Neuronal stem cell (in vitro differentiated cells): ENCODE data around the gene L1CAM.

Experiments
- DNase-seq: peaks from one replicate; pipeline ENCODE4 v3.0.0-alpha.2; 2013; ENCODE audit warnings: low spot score
- H2AFZ ChIP-seq: one replicate; pipeline ENCODE4 v1.6.1; 2013; ENCODE audit warnings: mild to moderate bottlenecking, low read length, inconsistent platforms
- H2AK5ac ChIP-seq: 2 replicates; pipeline ENCODE4 v1.6.1; 2013; ENCODE audit warnings: low read depth, mild to moderate bottlenecking, inconsistent platforms, low read length, moderate library complexity, mixed read lengths
- H2BK120ac ChIP-seq: 2 replicates; pipeline ENCODE4 v1.6.1; 2013; ENCODE audit warnings: low read depth, mild to moderate bottlenecking, inconsistent platforms, low read length, moderate library complexity, mixed read lengths
- H2BK12ac ChIP-seq: one replicate; pipeline ENCODE4 v1.6.1; 2013; ENCODE audit warnings: low read length, inconsistent platforms
- H2BK15ac ChIP-seq: 2 replicates; pipeline ENCODE4 v1.6.1; 2013; ENCODE audit warnings: mild to moderate bottlenecking, low read length, inconsistent platforms, mixed read lengths
- H2BK5ac ChIP-seq: one replicate; pipeline ENCODE4 v1.6.1; 2013; ENCODE audit warnings: inconsistent platforms, mild to moderate bottlenecking, low read length, moderate library complexity
- H3K14ac ChIP-seq: one replicate; pipeline ENCODE4 v1.6.1; 2013; ENCODE audit warnings: low read length, inconsistent platforms
- H3K18ac ChIP-seq: 2 replicates; pipeline ENCODE4 v1.6.1; 2013; ENCODE audit warnings: low read length, inconsistent platforms
- H3K23ac ChIP-seq: 2 replicates; pipeline ENCODE4 v1.6.1; 2013; ENCODE audit warnings: low read depth, mild to moderate bottlenecking, mixed read lengths, low read length, inconsistent platforms; ENCODE audit not compliant: poor library complexity
- H3K27ac ChIP-seq: replicated peaks from 3 replicates; pipeline ENCODE4 v1.5.1; 2013; ENCODE audit warnings: low read length, inconsistent platforms
- H3K27me3 ChIP-seq, 3 experiments: 2 replicates each; pipeline ENCODE4 v1.6.1; 2013; ENCODE audit warnings: low read length in 3 of 3, mild to moderate bottlenecking in 2 of 3, inconsistent platforms in 1 of 3, low read depth in 1 of 3, mixed read lengths in 1 of 3, moderate library complexity in 1 of 3; ENCODE audit not compliant: control insufficient read depth in 3 of 3, insufficient read depth in 3 of 3
- H3K36me3 ChIP-seq, 2 donors: replicated peaks in 1 of 2; 2 replicates each; pipeline ENCODE4 v1.6.1; 2013; ENCODE audit warnings: low read length in 2 of 2; ENCODE audit not compliant: control insufficient read depth in 2 of 2, insufficient read depth in 2 of 2
- H3K4ac ChIP-seq: 2 replicates; pipeline ENCODE4 v1.6.1; 2013; ENCODE audit warnings: inconsistent platforms, mild to moderate bottlenecking, low read length, moderate library complexity
- H3K4me1 ChIP-seq, 2 donors: 1 replicate in 1 of 2; 2 replicates in 1 of 2; pipeline ENCODE4 v1.6.1; 2013; ENCODE audit warnings: low read length in 2 of 2, low read depth in 1 of 2; ENCODE audit not compliant: control insufficient read depth in 2 of 2, insufficient read depth in 1 of 2
- H3K4me2 ChIP-seq: one replicate; pipeline ENCODE4 v1.6.1; 2013; ENCODE audit warnings: mild to moderate bottlenecking, low read length, inconsistent platforms; ENCODE audit not compliant: insufficient read depth, poor library complexity, severe bottlenecking
- H3K4me3 ChIP-seq, 2 donors: 2 replicates each; pipeline ENCODE4 v1.5.1; 2013; ENCODE audit warnings: low read length in 2 of 2, mild to moderate bottlenecking in 2 of 2, inconsistent platforms in 1 of 2, moderate library complexity in 1 of 2
- H3K79me1 ChIP-seq: one replicate; pipeline ENCODE4 v1.6.1; 2013; ENCODE audit warnings: low read depth, mild to moderate bottlenecking, inconsistent platforms, low read length, moderate library complexity
- H3K9ac ChIP-seq: one replicate; pipeline ENCODE4 v1.6.1; 2013; ENCODE audit warnings: mild to moderate bottlenecking, low read depth, low read length, inconsistent platforms; ENCODE audit not compliant: poor library complexity
- H3K9me3 ChIP-seq, 2 donors: replicated peaks in 1 of 2; 2 replicates each; pipeline versions ENCODE3 to v1.6.1; 2013; ENCODE audit warnings: low read length in 2 of 2, mild to moderate bottlenecking in 2 of 2, inconsistent platforms in 1 of 2, low read depth in 1 of 2, mixed read lengths in 1 of 2, moderate library complexity in 1 of 2; ENCODE audit not compliant: control insufficient read depth in 2 of 2, insufficient read depth in 1 of 2
- H4K8ac ChIP-seq: one replicate; pipeline ENCODE4 v1.6.1; 2013; ENCODE audit warnings: low read depth, mild to moderate bottlenecking, inconsistent platforms, low read length, moderate library complexity
- H4K91ac ChIP-seq: one replicate; pipeline ENCODE4 v1.6.1; 2013; ENCODE audit warnings: low read length, low read depth, mild to moderate bottlenecking, inconsistent platforms; ENCODE audit not compliant: poor library complexity
- WGBS, 2 donors: extraction: QIAGEN DNeasy Blood & Tissue Kit; methylation state at CpG; one replicate each; pipeline ENCODE4 v1.1.7; 2013; ENCODE audit warnings: missing lambda C conversion rate in 2 of 2, mixed read lengths in 1 of 2; ENCODE audit not compliant: insufficient read length in 2 of 2, insufficient replicate concordance in 1 of 2; ENCODE audit errors: extremely low coverage in 2 of 2; 5-methylcytosine and 5-hydroxymethylcytosine counted together

The L1CAM gene

DNA sequence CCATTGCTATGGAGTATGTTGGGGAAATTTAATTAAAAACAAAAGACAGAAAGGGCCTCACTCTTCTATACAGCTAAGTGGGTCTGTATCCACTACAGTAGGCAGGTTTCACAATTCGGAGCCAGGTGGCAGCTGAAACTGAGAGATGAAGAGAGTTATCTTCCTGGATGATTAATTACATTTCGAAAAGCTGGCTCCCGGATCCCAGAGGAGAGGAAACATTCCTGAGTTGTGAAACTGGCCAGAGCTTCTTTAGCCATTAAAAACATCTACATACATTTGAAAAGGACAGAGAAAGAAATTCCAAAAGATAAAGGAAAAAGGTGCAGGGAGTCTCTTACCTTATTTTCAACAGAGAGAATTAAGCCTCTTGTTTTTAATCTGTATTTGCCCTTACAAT is 40.1 kb downstream of the L1CAM start:
- H4K8ac ChIP-seq, result no peak overlapping the region
- H4K91ac ChIP-seq, result no peak overlapping the region
- no peak overlapping the region for H3K18ac ChIP-seq
- H2BK15ac ChIP-seq, result no peak overlapping the region
- no peak overlapping the region for H3K4me2 ChIP-seq
- H2AFZ ChIP-seq, result no peak overlapping the region
- WGBS, 2 donors, result no CpG with 5 or more reads among the region's 3 CpGs
- H3K9me3 ChIP-seq, result no peaks in the 10 kb centered on the region
- H3K4ac ChIP-seq, result no peak overlapping the region
- no peak overlapping the region for H2BK120ac ChIP-seq
- H2AK5ac ChIP-seq, result no peak overlapping the region
- H3K23ac ChIP-seq, result no peak overlapping the region
- peaks cover 0 to 23% (median 0%) of the 10 kb centered on the region in 3 experiments for H3K27me3 ChIP-seq
- no peak overlapping the region for H2BK5ac ChIP-seq
- H3K36me3 ChIP-seq, result no peaks in the 10 kb centered on the region
- no peak for DNase-seq
- H3K4me1 ChIP-seq, result peaks cover 0 to 3% of the 10 kb centered on the region in 2 donors
- no peak overlapping the region for H3K4me3 ChIP-seq
- no peak overlapping the region for H2BK12ac ChIP-seq
- no peaks in the 10 kb centered on the region for H3K79me1 ChIP-seq
- no peak overlapping the region for H3K14ac ChIP-seq
- no peak overlapping the region for H3K9ac ChIP-seq
- H3K27ac ChIP-seq, result no peak overlapping the region

DNA sequence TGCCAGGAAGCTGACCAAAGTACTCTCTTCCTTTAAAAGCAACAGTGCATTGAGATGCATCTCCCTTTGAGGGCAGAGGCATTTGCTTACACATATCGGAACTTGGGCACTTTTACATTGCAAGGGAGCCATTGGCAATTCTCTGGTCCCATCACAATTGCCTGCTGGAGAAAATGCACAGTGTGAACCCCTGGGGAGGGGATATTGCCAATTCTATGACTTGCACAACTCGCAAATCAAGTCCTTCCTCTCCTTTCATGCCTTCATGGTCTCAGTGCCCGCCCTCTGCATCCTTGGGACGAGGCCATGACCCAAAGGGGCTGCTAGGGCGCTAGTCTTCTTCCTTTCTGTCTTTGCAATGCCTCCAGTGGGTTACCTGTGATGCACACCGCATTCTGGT is 40.8 kb downstream of the L1CAM start:
- Histone ChIP-seq H3K23ac (no peak overlapping the region), H3K27me3 (peaks cover 0 to 19% (median 0%) of the 10 kb centered on the region in 3 experiments), H2BK5ac (no peak overlapping the region), H2BK15ac (no peak overlapping the region), H2BK12ac (no peak overlapping the region), H4K91ac (no peak overlapping the region), H3K4me2 (no peak overlapping the region), H3K18ac (no peak overlapping the region), H3K4me3 (no peak overlapping the region), H2AFZ (no peak overlapping the region), H3K9ac (no peak overlapping the region), H3K4me1 (peaks cover 0 to 3% of the 10 kb centered on the region in 2 donors), H2BK120ac (no peak overlapping the region), H3K14ac (no peak overlapping the region), H3K4ac (no peak overlapping the region), H4K8ac (no peak overlapping the region), H2AK5ac (no peak overlapping the region), H3K9me3 (no peaks in the 10 kb centered on the region), H3K27ac (no peak overlapping the region), H3K36me3 (no peaks in the 10 kb centered on the region), H3K79me1 (no peaks in the 10 kb centered on the region)
- no peak for DNase-seq
- no CpG with 5 or more reads among the region's 6 CpGs for WGBS, 2 donors

DNA sequence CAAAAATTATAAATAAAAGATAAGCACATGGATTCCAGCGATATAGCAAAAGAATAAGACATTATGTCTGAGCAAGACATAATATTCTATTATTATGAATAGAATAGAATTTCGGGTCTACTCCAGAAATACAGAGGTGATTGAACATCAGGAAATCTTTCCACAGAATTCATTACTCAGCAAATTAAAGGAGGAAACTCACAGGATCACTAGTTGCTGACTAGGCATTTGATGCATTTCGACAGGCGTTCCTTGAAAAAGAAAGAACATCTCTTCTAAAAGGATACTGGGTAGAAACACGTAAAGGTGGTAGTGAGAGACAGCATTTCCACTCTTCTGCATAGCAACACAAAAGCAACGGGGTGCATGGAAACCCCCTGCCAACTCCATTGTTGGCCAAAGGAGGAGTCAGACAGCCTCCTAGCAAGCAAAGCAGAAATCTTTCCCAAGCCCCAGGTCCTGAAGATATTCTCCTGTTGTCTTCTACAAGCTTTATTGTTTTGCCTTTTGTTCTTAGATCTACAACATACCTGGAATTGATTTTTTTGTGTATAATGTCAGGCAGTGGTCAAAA is 41.4 kb downstream of the L1CAM start:
- no peak overlapping the region for H2AFZ ChIP-seq
- no peak overlapping the region for H2BK5ac ChIP-seq
- H3K27ac ChIP-seq, result no peak overlapping the region
- no CpG with 5 or more reads among the region's 6 CpGs for WGBS, 2 donors
- no peak overlapping the region for H3K14ac ChIP-seq
- no peak overlapping the region for H2BK15ac ChIP-seq
- H2BK120ac ChIP-seq, result no peak overlapping the region
- peaks cover 0 to 24% (median 0%) of the 10 kb centered on the region in 3 experiments for H3K27me3 ChIP-seq
- no peak overlapping the region for H2AK5ac ChIP-seq
- no peaks in the 10 kb centered on the region for H3K79me1 ChIP-seq
- no peak overlapping the region for H3K9ac ChIP-seq
- peaks cover 0 to 3% of the 10 kb centered on the region in 2 donors for H3K4me1 ChIP-seq
- no peak overlapping the region for H4K8ac ChIP-seq
- H3K4ac ChIP-seq, result no peak overlapping the region
- H3K4me2 ChIP-seq, result no peak overlapping the region
- H3K23ac ChIP-seq, result no peak overlapping the region
- no peaks in the 10 kb centered on the region for H3K36me3 ChIP-seq
- H3K9me3 ChIP-seq, result no peaks in the 10 kb centered on the region
- H2BK12ac ChIP-seq, result no peak overlapping the region
- no peak for DNase-seq
- H4K91ac ChIP-seq, result no peak overlapping the region
- no peak overlapping the region for H3K18ac ChIP-seq
- no peak overlapping the region for H3K4me3 ChIP-seq

DNA sequence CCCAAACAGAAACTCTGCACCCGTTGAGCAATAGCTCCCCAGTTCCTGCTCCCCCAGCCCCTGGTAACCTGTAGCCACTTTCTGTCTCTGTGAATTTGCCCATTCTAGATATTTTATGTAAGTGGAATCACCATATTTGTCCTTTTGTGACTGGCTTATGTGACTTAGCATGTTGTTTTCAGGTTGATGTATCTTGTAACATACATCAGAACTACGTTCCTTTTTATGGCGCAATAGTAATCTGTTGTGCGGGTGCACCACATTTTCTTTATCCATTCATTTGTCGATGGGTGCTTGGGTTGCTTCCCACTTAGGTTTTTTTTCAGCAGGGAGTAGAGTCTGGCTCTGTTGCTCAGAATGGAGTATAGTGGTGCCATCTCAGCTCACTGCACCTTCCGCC is 49.1 kb downstream of the L1CAM start:
- H2BK15ac ChIP-seq, result no peak overlapping the region
- DNase-seq, result no peak
- no peak overlapping the region for H2BK5ac ChIP-seq
- no peak overlapping the region for H3K23ac ChIP-seq
- no CpG with 5 or more reads among the region's 6 CpGs for WGBS, 2 donors
- H3K9me3 ChIP-seq, result no peaks in the 10 kb centered on the region
- no peak overlapping the region for H2AFZ ChIP-seq
- H3K79me1 ChIP-seq, result no peaks in the 10 kb centered on the region
- no peak overlapping the region for H2BK12ac ChIP-seq
- no peak overlapping the region for H2BK120ac ChIP-seq
- H3K36me3 ChIP-seq, result no peaks in the 10 kb centered on the region
- H3K4me1 ChIP-seq, result no peaks in the 10 kb centered on the region
- H3K4me2 ChIP-seq, result no peak overlapping the region
- H3K4me3 ChIP-seq, result no peak overlapping the region
- H3K27ac ChIP-seq, result no peak overlapping the region
- peaks cover 0 to 29% (median under 1%) of the 10 kb centered on the region in 3 experiments for H3K27me3 ChIP-seq
- no peak overlapping the region for H2AK5ac ChIP-seq
- H3K9ac ChIP-seq, result no peak overlapping the region
- H4K8ac ChIP-seq, result no peak overlapping the region
- no peak overlapping the region for H4K91ac ChIP-seq
- H3K14ac ChIP-seq, result no peak overlapping the region
- H3K18ac ChIP-seq, result no peak overlapping the region
- H3K4ac ChIP-seq, result no peak overlapping the region
